WTC11 (cell line): ENCODE measurements around the gene BNC2. TPM values are rescaled to one million over a fixed set of nuclear protein-coding genes. Genes with fewer than 3 reads are reported as not detected.

Experiments
- ATAC-seq: fragments of 200-7000 bp; cut with Tn5 transposase; 2 replicates; pipeline ENCODE4 v1.10.0; 2021; ENCODE audit warnings: mild to moderate bottlenecking, moderate library complexity
- CTCF ChIA-PET: fragments of 300-600 bp; sonication (Branson Sonifier 250); formaldehyde crosslinking; loops from one replicate; lab custom pipeline; 2021; ENCODE audit warnings: antibody characterized with exemption; lab: Charles Lee
- POLR2A ChIA-PET: fragments of 350-600 bp; sonication (Branson Sonifier 250); formaldehyde crosslinking; loops from one replicate; lab custom pipeline; 2021; ENCODE audit warnings: antibody characterized with exemption; lab: Charles Lee
- DNase-seq: peaks from one replicate; pipeline ENCODE4 v3.0.0; 2021; ENCODE audit warnings: low spot score
- H3K27ac Mint-ChIP-seq: 2 replicates; pipeline ENCODE4 v1.8.0; 2021; ENCODE audit warnings: mixed read lengths
- H3K27me3 Mint-ChIP-seq: 2 replicates; pipeline ENCODE4 v1.8.0; 2021; ENCODE audit warnings: low read depth, mild to moderate bottlenecking, moderate library complexity, mixed read lengths
- H3K36me3 Mint-ChIP-seq: 2 replicates; pipeline ENCODE4 v1.8.0; 2021; ENCODE audit warnings: mixed read lengths
- H3K4me1 Mint-ChIP-seq: 2 replicates; pipeline ENCODE4 v1.8.0; 2022; ENCODE audit warnings: mixed read lengths
- H3K4me3 Mint-ChIP-seq: 2 replicates; pipeline ENCODE4 v1.8.0; 2021; ENCODE audit warnings: mild to moderate bottlenecking, moderate library complexity, mixed read lengths
- H3K9me3 Mint-ChIP-seq: 2 replicates; pipeline ENCODE4 v1.8.0; 2021; ENCODE audit warnings: mixed read lengths
- ATF1 ChIP-seq: sonication (generic); formaldehyde crosslinking; IDR thresholded peaks from 2 replicates; pipeline ENCODE4 v1.8.1; 2023; ENCODE audit warnings: mild to moderate bottlenecking, moderate library complexity, missing genetic modification reagents
- FOXJ3 ChIP-seq: sonication (generic); formaldehyde crosslinking; IDR thresholded peaks from 2 replicates; pipeline ENCODE4 v1.9.0; 2021; ENCODE audit warnings: missing genetic modification reagents, mild to moderate bottlenecking, borderline replicate concordance
- FOXK1 ChIP-seq: sonication (generic); formaldehyde crosslinking; IDR thresholded peaks from 2 replicates; pipeline ENCODE4 v1.8.0; 2022; ENCODE audit warnings: mild to moderate bottlenecking, moderate library complexity, missing genetic modification reagents
- GTF2I ChIP-seq: fragments of 250-450 bp; sonication (Bioruptor Pico); conservative IDR thresholded peaks from 2 replicates; pipeline ENCODE4 v1.4.0; 2021; ENCODE audit warnings: mild to moderate bottlenecking
- JUN ChIP-seq: sonication (generic); formaldehyde crosslinking; IDR thresholded peaks from 2 replicates; pipeline ENCODE4 v1.8.0; 2023; ENCODE audit warnings: mild to moderate bottlenecking, missing genetic modification reagents
- MXD4 ChIP-seq: fragments of 250-450 bp; sonication (Bioruptor Pico); IDR thresholded peaks from 2 replicates; pipeline ENCODE4 v1.8.0; 2021; ENCODE audit warnings: mild to moderate bottlenecking, moderate library complexity, borderline replicate concordance
- MYBL2 ChIP-seq: sonication (generic); formaldehyde crosslinking; IDR thresholded peaks from 2 replicates; pipeline ENCODE4 v1.8.1; 2023; ENCODE audit warnings: mild to moderate bottlenecking, moderate library complexity, missing genetic modification reagents
- NFE2L1 ChIP-seq: sonication (generic); formaldehyde crosslinking; IDR thresholded peaks from 2 replicates; pipeline ENCODE4 v1.8.1; 2023; ENCODE audit warnings: missing genetic modification reagents
- NFYB ChIP-seq: sonication (generic); formaldehyde crosslinking; conservative IDR thresholded peaks from 2 replicates; pipeline ENCODE4 v1.8.0; 2022; ENCODE audit warnings: low read depth, missing genetic modification reagents
- OVOL2 ChIP-seq: fragments of 250-450 bp; sonication (Bioruptor Pico); IDR thresholded peaks from 2 replicates; pipeline ENCODE4 v1.9.0; 2021; ENCODE audit warnings: mild to moderate bottlenecking, borderline replicate concordance
- RELA ChIP-seq: sonication (generic); formaldehyde crosslinking; IDR thresholded peaks from 2 replicates; pipeline ENCODE4 v1.8.1; 2022; ENCODE audit warnings: missing genetic modification reagents, mild to moderate bottlenecking, borderline replicate concordance
- TEAD4 ChIP-seq: sonication (generic); formaldehyde crosslinking; IDR thresholded peaks from 2 replicates; pipeline ENCODE4 v1.8.0; 2022; ENCODE audit warnings: mild to moderate bottlenecking, missing genetic modification reagents
- ZNF121 ChIP-seq: sonication (generic); formaldehyde crosslinking; IDR thresholded peaks from 2 replicates; pipeline ENCODE4 v1.8.0; 2023; ENCODE audit warnings: missing genetic modification reagents
- ZNF396 ChIP-seq: fragments of 250-450 bp; sonication (Bioruptor Pico); IDR thresholded peaks from 2 replicates; pipeline ENCODE4 v1.8.0; 2021; ENCODE audit warnings: mild to moderate bottlenecking, moderate library complexity, borderline replicate concordance
- ZNF423 ChIP-seq: fragments of 250-450 bp; sonication (Bioruptor Pico); IDR thresholded peaks from 2 replicates; pipeline ENCODE4 v2.1.2; 2022; ENCODE audit warnings: mild to moderate bottlenecking, moderate library complexity
- total RNA-seq: library from RNA; stranded (reverse); gene quantifications from 3 replicates; pipeline ENCODE4 v1.2.3, GENCODE V29; 2021
- TF ChIP-seq, protein P1 (sequence below): fragments of 250-450 bp; sonication (Bioruptor Pico); IDR thresholded peaks from 2 replicates; pipeline ENCODE4 v1.8.0; 2021; ENCODE audit warnings: mild to moderate bottlenecking
- TF ChIP-seq, protein P2 (sequence below): sonication (generic); formaldehyde crosslinking; IDR thresholded peaks from 2 replicates; pipeline ENCODE4 v1.8.1; 2022; ENCODE audit warnings: mild to moderate bottlenecking, moderate library complexity, missing genetic modification reagents
- TF ChIP-seq, protein P3 (sequence below): sonication (generic); formaldehyde crosslinking; IDR thresholded peaks from 2 replicates; pipeline ENCODE4 v1.8.0; 2023; ENCODE audit warnings: mild to moderate bottlenecking, missing genetic modification reagents
- TF ChIP-seq, protein P4 (sequence below): sonication (generic); formaldehyde crosslinking; IDR thresholded peaks from 2 replicates; pipeline ENCODE4 v1.8.1; 2022; ENCODE audit warnings: mild to moderate bottlenecking, missing genetic modification reagents, moderate library complexity, borderline replicate concordance
- TF ChIP-seq, protein P5 (sequence below): sonication (generic); formaldehyde crosslinking; IDR thresholded peaks from 2 replicates; pipeline ENCODE4 v1.8.1; 2023; ENCODE audit warnings: mild to moderate bottlenecking, moderate library complexity, missing genetic modification reagents

BNC2 gene
- total RNA-seq, 1 experiment from 2014 or later: 33.3 TPM

DNA sequence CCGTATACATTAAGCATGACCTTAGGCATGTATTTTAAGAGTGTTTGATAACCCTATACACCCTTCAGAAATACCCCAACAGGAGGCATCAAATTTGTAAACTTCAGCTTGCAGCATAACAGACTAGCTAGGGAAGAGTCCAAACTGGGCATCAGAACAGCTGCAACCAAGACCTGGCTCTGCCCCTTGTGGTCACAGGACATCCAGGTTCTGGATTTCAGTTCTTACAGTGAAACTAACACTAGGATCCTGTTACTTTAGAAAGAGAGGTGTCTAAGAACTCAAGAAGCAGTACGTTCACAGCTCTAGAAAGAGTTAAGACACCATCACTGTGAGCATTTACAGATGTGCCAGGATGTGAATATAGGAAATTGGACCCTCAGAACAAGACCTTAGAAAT, 229.8 kb downstream of the BNC2 start:
- H3K4me3 Mint-ChIP-seq: no peak overlapping the region
- DNase-seq: peak; percentile 15
- TF ChIP-seq ZNF396: no peak
- no peak for TF ChIP-seq JUN (CRISPR knock-in tag)
- TF ChIP-seq, protein P1, sequence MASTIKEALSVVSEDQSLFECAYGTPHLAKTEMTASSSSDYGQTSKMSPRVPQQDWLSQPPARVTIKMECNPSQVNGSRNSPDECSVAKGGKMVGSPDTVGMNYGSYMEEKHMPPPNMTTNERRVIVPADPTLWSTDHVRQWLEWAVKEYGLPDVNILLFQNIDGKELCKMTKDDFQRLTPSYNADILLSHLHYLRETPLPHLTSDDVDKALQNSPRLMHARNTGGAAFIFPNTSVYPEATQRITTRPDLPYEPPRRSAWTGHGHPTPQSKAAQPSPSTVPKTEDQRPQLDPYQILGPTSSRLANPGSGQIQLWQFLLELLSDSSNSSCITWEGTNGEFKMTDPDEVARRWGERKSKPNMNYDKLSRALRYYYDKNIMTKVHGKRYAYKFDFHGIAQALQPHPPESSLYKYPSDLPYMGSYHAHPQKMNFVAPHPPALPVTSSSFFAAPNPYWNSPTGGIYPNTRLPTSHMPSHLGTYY: no peak
- no peak for TF ChIP-seq ZNF121 (CRISPR knock-in tag)
- TF ChIP-seq FOXJ3: no peak
- no peak for TF ChIP-seq MXD4 (CRISPR knock-in tag)
- no peak for TF ChIP-seq ATF1 (CRISPR knock-in tag)
- no peak for TF ChIP-seq NFYB (CRISPR knock-in tag)
- no peak for TF ChIP-seq ZNF423
- TF ChIP-seq RELA: no peak
- no peaks in the 10 kb centered on the region for H3K36me3 Mint-ChIP-seq
- CTCF ChIA-PET: interaction anchor here (0.8 to 1.6 kb wide), 4 partner anchors 9 to 65 kb away, joined by 3 to 4 read pairs (median 3); no protein-coding TSS in a partner anchor
- H3K27me3 Mint-ChIP-seq: no peaks in the 10 kb centered on the region
- peaks cover 33% of the 10 kb centered on the region for H3K4me1 Mint-ChIP-seq
- ATAC-seq: peak; percentile 81
- POLR2A ChIA-PET: no interaction called here
- no peaks in the 10 kb centered on the region for H3K9me3 Mint-ChIP-seq
- H3K27ac Mint-ChIP-seq: peak overlapping the region; percentile 93; the same call in 1 of the 2 replicates

DNA sequence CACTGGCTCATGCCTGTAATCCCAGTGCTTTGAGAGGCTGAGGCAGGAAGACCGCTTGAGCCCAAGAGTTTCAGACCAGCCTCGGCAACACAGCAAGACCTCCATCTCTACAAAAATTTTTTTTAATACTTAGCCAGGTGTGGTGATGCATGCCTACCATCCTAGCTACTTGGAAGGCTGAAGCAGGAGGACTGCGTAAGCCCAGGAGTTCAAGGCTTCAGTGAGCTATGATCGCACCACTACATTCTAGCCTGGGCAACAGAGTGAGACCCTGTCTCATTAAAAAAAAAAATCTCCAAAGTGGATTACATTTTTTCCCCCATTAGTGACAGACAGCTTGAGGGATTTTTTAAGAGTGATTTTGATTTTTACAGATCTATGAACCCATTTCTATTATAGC, 230.8 kb downstream of the BNC2 start:
- Mint-ChIP-seq H3K4me1 (peaks cover 28% of the 10 kb centered on the region), H3K27me3 (no peaks in the 10 kb centered on the region), H3K9me3 (no peaks in the 10 kb centered on the region), H3K36me3 (no peaks in the 10 kb centered on the region), H3K27ac (0 out of 2 replicates have a peak overlapping the region, but pooled peaks have one; percentile 44), H3K4me3 (no peak overlapping the region)
- POLR2A ChIA-PET: interaction anchor here (0.6 to 0.7 kb wide), 2 partner anchors 35 to 259 kb away, joined by 3 read pairs; no protein-coding TSS in a partner anchor
- no peak for DNase-seq
- no peak for ATAC-seq
- CTCF ChIA-PET: interaction anchor here (0.8 to 1.4 kb wide), 2 partner anchors 10 to 64 kb away, joined by 3 to 4 read pairs; no protein-coding TSS in a partner anchor
- TF ChIP-seq, protein P2, sequence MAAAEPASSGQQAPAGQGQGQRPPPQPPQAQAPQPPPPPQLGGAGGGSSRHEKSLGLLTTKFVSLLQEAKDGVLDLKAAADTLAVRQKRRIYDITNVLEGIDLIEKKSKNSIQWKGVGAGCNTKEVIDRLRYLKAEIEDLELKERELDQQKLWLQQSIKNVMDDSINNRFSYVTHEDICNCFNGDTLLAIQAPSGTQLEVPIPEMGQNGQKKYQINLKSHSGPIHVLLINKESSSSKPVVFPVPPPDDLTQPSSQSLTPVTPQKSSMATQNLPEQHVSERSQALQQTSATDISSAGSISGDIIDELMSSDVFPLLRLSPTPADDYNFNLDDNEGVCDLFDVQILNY: no peak
- peak; percentile 92 for TF ChIP-seq ZNF121 (CRISPR knock-in tag)

DNA sequence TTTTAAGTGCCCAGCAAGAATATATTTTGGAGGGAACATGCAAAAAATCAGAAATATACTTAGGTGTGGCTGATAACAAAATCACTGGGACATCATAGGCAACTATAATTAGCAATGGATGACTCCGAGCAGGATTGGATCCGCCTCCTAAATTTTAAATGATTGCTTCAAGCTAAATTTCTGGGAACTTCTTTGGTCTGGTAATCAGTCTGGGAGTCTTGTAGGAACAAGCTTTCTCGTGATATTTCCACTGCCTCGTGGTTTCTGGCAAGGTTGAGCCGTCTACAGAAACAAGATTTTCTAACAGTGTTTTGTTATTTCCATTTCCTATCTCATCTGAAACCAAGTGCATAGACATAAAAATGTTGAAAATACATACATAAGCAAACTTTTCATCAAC, 232.6 kb downstream of the BNC2 start:
- DNase-seq (no peak), ATAC-seq (no peak)
- TF ChIP-seq OVOL2 (CRISPR knock-in tag): no peak
- TF ChIP-seq, protein P3, sequence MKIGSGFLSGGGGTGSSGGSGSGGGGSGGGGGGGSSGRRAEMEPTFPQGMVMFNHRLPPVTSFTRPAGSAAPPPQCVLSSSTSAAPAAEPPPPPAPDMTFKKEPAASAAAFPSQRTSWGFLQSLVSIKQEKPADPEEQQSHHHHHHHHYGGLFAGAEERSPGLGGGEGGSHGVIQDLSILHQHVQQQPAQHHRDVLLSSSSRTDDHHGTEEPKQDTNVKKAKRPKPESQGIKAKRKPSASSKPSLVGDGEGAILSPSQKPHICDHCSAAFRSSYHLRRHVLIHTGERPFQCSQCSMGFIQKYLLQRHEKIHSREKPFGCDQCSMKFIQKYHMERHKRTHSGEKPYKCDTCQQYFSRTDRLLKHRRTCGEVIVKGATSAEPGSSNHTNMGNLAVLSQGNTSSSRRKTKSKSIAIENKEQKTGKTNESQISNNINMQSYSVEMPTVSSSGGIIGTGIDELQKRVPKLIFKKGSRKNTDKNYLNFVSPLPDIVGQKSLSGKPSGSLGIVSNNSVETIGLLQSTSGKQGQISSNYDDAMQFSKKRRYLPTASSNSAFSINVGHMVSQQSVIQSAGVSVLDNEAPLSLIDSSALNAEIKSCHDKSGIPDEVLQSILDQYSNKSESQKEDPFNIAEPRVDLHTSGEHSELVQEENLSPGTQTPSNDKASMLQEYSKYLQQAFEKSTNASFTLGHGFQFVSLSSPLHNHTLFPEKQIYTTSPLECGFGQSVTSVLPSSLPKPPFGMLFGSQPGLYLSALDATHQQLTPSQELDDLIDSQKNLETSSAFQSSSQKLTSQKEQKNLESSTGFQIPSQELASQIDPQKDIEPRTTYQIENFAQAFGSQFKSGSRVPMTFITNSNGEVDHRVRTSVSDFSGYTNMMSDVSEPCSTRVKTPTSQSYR (CRISPR knock-in tag): no peak
- H3K27me3 Mint-ChIP-seq: no peaks in the 10 kb centered on the region
- H3K27ac Mint-ChIP-seq: peak overlapping the region; percentile 61
- POLR2A ChIA-PET: no interaction called here
- no peaks in the 10 kb centered on the region for H3K36me3 Mint-ChIP-seq
- no peaks in the 10 kb centered on the region for H3K9me3 Mint-ChIP-seq
- CTCF ChIA-PET: no interaction called here
- H3K4me3 Mint-ChIP-seq: no peak overlapping the region
- H3K4me1 Mint-ChIP-seq: peaks cover 24% of the 10 kb centered on the region

DNA sequence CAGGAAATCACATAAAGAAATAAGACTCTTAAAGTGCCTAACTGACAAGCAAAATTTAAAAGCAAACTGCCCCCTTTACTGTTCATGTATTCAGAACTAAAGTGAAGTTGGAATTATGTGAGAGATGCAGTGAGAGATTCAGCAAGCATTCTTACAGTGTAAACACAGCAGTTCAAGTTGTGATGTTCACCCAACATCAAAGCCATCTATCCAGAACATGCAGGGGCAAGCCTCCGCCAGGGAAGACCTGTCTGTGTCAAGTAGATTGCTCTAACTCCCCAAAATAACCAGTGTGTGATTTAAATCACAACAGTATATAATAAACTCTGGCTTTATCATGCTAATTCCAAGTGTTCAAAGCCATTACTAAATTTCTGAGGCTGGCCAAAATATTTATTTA, 233.3 kb downstream of the BNC2 start:
- DNase-seq: no peak
- no peak overlapping the region for H3K4me3 Mint-ChIP-seq
- no peaks in the 10 kb centered on the region for H3K9me3 Mint-ChIP-seq
- CTCF ChIA-PET: no interaction called here
- peak overlapping the region; percentile 88 for H3K27ac Mint-ChIP-seq
- ATAC-seq: peak; percentile 41
- H3K27me3 Mint-ChIP-seq: no peaks in the 10 kb centered on the region
- no peaks in the 10 kb centered on the region for H3K36me3 Mint-ChIP-seq
- POLR2A ChIA-PET: no interaction called here
- H3K4me1 Mint-ChIP-seq: peaks cover 25% of the 10 kb centered on the region
- TF ChIP-seq, protein P4, sequence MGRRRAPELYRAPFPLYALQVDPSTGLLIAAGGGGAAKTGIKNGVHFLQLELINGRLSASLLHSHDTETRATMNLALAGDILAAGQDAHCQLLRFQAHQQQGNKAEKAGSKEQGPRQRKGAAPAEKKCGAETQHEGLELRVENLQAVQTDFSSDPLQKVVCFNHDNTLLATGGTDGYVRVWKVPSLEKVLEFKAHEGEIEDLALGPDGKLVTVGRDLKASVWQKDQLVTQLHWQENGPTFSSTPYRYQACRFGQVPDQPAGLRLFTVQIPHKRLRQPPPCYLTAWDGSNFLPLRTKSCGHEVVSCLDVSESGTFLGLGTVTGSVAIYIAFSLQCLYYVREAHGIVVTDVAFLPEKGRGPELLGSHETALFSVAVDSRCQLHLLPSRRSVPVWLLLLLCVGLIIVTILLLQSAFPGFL (CRISPR knock-in tag): no peak
- TF ChIP-seq MYBL2 (no peak), MXD4 (CRISPR knock-in tag) (no peak), NFE2L1 (no peak), GTF2I (CRISPR knock-in tag) (no peak), FOXK1 (no peak), TEAD4 (CRISPR knock-in tag) (no peak)
- TF ChIP-seq, protein P5, sequence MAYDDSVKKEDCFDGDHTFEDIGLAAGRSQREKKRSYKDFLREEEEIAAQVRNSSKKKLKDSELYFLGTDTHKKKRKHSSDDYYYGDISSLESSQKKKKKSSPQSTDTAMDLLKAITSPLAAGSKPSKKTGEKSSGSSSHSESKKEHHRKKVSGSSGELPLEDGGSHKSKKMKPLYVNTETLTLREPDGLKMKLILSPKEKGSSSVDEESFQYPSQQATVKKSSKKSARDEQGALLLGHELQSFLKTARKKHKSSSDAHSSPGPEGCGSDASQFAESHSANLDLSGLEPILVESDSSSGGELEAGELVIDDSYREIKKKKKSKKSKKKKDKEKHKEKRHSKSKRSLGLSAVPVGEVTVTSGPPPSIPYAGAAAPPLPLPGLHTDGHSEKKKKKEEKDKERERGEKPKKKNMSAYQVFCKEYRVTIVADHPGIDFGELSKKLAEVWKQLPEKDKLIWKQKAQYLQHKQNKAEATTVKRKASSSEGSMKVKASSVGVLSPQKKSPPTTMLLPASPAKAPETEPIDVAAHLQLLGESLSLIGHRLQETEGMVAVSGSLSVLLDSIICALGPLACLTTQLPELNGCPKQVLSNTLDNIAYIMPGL (CRISPR knock-in tag): no peak
- TF ChIP-seq, protein P3 (CRISPR knock-in tag): no peak
